Activated naive CD4-positive, alpha-beta T cell (primary cell): ENCODE measurements around the gene CRLF3.
"Not testable (repeated sequence)": the region's sequence is repeated elsewhere in the genome, so short reads cannot be mapped to it uniquely, and the experiment has no call there.

Experiments used
- DNase-seq, 4 experiments: peaks; one replicate each; lab custom pipeline; 2025; lab: John Stamatoyannopoulos, UW

CRLF3 gene, protein sequence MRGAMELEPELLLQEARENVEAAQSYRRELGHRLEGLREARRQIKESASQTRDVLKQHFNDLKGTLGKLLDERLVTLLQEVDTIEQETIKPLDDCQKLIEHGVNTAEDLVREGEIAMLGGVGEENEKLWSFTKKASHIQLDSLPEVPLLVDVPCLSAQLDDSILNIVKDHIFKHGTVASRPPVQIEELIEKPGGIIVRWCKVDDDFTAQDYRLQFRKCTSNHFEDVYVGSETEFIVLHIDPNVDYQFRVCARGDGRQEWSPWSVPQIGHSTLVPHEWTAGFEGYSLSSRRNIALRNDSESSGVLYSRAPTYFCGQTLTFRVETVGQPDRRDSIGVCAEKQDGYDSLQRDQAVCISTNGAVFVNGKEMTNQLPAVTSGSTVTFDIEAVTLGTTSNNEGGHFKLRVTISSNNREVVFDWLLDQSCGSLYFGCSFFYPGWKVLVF

DNA sequence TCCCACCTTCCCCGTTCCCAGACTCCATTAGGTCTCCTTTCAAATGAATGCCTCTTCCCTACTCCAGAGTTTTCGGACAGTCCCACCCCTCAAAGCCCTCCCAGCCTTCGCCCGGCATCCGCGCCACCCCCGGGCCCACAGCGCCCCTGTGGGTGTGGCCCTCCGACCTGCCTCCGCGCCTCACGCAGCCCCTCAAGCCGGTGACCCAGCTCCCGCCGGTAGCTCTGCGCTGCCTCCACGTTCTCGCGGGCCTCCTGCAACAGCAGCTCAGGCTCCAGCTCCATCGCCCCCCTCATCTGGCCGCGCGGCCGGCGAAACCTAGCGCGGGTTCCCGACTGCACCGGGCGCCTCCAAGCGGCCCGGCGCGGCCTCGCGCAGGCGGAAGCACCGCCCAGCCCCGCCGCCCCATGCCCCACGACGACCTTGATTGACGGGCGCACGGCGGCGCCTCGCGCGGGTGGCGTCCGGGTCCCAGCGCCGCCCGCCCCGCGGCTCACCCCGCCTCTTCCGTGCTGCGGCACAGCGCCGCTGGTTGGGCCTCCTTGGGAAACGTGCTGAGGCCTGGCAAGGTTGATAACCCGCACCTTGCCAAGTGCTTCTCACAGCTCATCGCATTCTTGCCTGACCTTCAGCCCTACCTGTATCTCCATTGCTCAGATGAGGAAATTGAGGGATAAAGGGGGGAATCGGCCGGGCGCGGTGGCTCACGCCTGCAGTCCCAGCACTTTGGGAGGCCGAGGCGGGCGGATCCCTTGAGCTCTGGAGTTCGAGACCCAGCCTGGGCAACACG is at the start of gene CRLF3:
TSS of gene CRLF3 (minus strand) at position 337 of the 790 bp plus-strand sequence. CDS start at position 296, 41 bp downstream.
- DNase-seq: peak; percentile 65 to 91 (median 76)

DNA sequence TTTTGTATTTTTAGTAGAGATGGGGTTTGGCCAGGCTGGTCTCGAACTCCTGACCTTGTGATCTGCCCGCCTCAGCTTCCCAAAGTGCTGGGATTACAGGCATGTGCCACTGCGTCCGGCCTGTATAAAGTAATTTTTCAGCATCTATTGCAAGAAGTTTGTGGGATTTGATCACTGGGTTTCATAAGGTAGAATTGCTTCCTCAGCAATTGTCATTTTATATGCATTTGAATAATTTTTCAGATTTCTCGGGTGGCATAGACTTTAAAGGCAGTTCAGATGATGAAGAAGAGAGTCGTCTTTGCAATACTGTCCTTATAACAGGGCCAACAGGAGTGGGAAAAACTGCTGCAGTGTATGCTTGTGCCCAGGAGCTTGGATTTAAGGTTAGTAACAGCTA is 44.5 kb upstream of the CRLF3 start:
- DNase-seq: no peak

DNA sequence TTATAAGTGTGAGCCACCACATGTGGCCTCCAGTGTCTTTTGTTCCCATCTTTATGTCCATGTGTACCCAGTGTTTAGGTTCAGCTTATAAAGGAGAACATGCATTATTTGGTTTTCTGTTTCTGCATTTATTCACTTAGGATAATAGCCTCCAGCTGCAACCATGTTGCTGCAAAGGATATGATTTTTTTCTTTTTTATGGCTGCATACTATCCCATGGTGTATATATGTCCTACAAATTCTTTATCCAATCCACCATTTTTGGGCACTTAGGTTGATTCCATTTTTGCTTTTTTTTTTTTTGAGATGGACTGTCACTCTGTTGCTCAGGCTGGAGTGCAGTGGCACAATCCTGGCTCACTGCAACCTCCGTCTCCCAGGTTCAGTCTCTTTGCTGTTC is 40.1 kb upstream of the CRLF3 start:
- DNase-seq: no peak

DNA sequence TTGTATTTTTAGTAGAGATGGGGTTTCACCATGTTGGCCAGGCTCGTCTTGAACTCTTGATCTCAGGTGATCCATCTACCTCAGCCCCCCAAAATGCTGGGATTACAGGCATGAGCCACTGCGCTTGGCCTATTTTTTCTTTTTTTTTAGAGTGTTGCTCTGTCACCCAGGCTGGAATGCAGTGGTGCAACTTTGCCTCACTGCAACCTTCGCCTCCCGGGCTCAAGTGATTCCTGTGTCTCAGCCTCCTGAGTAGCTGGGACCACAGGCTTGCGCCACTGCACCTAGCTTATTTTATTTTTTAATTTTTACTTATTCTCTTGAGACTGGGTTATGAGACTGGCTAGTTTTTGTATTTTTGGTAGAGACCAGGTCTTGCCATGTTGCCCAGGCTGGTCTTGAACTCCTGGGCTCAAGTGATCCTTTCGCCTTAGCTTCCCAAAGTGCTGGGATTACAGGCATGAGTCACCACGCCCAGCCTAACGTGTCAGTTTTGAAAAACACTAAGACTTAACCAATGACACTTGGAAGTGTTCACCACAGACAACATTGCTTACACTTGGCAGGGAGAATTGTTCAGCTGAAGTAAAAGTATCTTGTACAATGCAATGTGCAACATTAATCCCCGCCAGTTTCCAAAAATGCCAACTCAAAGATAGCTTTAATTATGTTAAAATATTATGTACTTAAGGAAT is 34.2 kb upstream of the CRLF3 start:
- DNase-seq: no peak

DNA sequence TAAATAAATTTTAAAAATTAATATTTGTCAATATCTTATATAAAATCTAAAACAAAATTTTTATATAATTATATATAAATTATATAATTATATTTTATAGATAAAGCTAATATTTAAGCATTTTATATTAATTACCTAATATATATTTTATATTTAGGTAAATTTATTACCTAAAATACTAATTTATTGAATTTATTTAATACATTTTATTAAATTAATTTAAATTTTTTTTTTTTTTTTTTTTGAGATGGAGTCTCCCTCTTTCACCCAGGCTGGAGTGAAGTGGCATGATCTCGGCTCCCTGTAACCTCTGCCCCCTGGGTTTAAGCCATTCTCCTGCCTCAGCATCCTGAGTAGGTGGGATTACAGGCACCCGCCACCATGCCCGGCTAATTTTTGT is 29.7 kb upstream of the CRLF3 start:
- no peak for DNase-seq

DNA sequence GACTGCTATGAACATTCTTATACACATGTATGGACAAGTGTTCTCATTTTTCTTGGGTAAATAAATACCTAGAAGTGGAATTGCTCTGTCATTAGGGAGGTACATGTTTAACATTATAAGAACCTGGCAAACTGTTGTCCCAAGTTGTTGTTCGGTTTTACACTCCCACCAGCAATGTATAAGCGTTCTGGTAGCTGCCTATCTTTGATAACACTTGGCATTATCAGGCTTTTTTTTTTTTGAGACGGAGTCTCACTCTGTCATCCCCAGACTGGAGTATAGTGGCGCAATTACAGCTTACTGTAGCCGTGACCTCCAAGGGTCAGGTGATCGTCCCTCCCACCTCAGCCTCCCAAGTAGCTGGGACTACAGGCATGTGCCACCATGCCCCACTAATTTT is 23.5 kb upstream of the CRLF3 start:
- no peak for DNase-seq

DNA sequence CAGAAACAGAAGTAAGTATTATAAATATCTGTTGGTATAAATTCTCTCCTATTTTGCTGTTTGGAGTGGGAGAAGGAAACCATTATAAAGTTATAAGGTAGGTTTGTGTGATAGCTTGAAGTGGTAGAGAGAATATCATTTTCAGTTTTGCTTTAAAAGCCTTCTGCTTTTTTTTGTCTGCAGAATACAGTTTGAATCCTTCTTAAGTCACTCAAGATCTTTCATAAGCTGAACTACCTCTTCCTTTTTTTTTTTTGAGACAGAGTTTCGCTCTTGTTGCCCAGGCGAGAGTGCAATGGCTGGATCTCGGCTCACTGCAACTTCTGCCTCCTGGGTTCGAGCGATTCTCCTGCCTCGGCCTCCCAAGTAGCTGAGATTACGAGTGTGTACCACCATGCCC is 16.3 kb upstream of the CRLF3 start:
- no peak for DNase-seq

DNA sequence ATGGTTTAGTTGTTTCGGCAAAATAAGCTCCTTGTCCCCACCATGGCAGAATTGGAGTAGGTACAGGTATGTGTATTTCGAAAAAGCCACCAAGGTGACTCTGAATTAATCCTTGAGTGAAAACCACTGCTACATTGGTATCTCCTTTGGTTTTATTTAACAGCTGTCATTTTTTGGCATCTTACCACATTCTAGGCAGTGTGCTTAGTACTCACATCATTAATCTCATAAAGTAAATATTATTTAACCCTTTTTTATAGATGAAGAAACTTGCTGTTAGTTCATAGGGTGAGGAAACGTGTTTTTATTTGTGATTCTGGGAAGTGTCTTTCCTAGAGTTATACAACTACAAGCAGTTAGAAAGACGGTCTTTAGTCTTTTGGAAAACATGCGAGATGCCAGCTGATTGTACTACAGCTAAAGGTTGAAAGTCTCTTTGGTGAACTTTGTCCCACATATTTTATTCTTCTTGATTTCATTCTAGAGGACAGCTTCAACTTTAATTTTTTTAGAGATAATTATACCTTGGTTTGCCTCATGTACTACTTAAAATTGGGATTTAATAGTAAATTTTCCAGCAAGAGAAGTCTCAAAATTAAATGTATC is 13.8 kb upstream of the CRLF3 start:
- no peak for DNase-seq

DNA sequence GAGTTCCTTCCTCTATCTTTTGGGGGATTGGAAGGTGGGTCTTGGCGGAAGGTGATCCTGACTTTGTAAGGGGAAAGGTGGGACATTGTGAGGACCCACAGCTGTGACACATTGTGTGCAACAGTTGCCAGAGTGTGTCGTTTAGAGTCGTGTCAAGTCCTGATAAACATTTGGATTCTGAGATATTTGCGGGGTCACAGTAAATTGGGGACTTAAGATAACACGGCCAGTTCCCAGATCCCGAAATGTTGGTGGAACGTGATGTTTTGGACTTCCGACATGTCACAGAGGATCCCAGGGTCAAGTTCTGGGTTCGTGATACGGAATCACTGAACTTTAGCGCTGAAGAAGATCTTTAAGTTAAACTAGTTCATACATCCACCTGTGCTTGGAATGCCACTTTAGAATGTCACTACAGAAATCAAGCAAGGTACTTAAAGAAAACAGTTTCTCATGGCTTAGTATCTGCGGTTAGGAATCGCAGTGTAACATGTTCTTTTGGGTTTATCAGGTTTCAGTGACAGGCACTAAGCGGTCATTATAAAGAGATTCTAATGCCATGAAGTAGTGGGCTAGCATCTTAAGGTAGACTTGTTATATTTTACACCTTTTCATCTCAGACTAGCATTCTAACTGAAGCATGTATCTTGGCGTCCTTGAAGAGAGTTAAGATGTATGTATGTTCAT is 8.1 kb upstream of the CRLF3 start:
- DNase-seq: no peak

DNA sequence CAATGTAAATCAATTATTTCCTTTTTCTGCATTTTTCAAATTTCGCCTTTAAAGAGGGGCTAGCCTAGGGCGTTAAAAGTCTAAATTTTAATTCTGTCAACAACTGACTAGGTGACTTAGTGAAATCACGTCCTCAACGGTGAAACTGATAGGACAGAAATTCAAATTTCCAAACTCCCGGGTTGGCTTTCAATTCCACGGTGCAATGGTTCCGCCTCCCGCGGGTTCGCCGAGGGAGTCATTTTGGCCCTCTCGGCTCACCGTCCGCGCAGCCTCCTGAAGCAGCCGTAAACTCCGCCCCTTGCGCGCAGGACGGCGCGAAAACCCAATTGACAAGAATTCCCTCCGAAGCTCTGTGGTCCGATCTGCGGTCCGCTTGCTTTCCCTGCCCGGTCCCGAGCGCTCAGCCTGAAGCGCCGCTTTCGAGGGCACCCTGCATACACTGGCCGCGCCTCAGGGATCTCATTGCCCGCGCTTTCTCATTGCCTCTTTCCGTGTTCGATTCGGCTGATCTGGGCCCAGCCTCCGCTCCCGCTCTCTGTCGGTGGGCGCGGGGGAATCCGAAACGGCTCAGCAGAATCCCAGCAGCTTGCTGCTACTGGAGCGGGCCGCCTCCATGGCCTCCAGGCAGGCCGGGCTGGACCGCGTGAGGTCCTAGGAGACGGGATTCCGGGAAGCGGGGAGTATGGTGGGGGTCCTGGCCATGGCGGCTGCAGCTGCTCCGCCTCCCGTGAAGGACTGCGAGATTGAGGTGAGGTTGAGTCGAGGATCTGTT is 7.4 kb upstream of the CRLF3 start, which contains the start of gene ATAD5:
TSS of gene ATAD5 (plus strand) at position 304 of the 775 bp plus-strand sequence. CDS start at position 686, 382 bp downstream.
- DNase-seq: peak; percentile 61 to 83 (median 73)

DNA sequence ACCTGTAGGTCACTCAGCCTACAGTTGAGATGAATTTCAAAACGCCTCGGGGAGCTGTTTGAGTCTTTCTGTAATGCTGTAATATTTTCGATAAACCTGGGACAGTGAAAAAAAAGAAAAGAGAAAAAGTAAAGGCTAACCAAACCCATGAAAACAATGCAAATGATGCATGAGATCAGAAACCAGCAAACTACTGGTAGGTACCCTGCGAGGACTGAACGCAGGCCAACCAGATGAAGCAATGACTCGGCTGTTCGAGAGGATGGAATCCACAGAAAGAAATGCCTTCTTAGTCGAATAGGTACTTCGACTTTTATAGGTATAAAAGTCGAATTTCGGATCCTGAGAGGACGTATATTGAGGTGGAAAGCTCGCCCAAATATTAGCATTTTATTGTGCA is 6.8 kb upstream of the CRLF3 start:
- no peak for DNase-seq

DNA sequence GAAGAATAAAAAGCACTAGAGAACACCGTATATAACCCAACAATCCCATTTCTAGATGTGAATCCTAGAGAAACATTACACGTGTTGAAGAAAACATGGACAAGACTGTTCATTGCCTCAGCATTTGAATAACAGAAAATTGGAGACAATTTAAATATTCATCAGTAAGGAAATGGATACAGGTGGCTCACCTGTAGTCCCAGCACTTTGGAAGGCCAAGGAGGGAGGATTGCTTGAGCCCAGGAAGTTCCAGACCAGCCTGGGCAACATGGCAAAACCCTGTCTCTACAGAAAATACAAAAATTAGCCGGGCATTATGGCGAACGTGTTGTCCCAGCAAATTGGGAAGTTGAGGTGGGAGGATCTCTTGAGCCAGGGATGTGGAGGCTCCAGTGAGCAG is 4.5 kb upstream of the CRLF3 start:
- no peak for DNase-seq

DNA sequence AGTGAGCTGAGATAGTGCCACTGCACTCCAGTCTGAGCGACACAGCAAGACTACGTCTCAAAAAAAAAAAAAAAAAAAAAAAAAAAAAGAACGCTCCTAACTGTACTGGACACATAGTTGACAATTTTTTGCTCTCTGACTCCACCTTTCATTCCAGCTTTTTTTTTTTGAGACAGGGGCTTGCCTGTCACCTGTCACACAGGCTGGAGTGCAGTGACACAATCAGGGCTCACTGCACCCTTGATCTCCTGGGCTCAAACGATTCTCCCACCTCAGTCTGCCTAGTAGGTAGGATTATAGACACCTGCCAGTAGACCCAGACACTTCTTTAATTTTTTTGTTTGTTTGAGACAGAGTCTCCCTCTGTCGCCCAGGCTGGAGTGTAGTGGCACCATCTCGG is 2.6 kb upstream of the CRLF3 start:
- no peak for DNase-seq

DNA sequence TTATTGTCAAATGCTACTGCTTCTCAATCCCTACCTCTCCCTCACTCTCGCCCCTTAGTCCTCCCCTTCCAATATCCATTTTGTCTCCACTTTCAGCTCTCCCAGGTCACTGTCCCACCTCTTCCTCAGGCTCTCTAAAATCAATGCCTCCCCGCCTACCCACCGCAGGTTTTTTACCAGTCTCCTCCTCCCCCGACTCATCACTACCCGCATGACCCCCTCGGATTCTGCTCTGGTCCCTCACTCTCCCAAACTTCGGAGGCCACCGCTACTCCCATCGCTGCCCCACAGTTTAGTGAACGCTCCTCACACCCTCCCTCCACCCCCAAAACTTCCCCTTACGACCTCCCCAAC is 513 bp downstream of the CRLF3 start:
- no peak for DNase-seq

DNA sequence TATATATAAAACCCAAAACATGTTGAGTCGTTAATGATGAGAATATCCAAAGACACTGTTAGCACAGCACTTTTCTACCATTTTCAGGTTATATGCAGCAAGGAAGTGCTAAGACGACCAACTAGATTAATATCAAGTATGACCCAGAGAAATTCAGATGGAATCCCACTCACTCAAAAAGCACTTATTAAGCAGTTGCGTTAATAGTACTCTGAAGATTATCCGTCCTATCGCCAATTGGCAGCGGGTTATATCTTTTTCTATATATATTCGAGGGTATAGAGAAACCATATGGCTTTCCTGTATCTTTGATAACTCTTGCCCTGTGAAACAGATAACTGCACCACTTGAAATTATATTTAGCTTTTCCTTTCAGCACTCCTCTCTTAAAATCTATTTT is 1.1 kb downstream of the CRLF3 start:
- no peak for DNase-seq

DNA sequence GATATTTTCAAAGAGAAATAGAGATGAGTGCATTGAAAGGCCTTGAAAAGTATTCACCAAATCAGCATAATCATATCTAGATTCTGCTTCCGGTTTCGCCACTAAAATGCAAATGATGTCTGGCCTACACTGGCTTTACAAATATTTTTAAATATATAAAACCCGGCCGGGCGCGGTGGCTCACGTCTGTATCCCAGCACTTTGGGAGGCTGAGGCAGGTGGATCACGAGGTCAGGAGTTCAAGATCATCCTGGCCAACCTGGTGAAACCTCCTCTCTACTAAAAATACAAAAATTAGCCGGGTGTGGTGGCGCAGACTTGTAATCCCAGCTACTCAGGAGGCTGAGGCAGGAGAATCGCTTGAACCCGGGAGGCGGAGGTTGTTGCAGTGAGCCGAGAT is 1.6 kb downstream of the CRLF3 start:
- not testable (repeated sequence) for DNase-seq

DNA sequence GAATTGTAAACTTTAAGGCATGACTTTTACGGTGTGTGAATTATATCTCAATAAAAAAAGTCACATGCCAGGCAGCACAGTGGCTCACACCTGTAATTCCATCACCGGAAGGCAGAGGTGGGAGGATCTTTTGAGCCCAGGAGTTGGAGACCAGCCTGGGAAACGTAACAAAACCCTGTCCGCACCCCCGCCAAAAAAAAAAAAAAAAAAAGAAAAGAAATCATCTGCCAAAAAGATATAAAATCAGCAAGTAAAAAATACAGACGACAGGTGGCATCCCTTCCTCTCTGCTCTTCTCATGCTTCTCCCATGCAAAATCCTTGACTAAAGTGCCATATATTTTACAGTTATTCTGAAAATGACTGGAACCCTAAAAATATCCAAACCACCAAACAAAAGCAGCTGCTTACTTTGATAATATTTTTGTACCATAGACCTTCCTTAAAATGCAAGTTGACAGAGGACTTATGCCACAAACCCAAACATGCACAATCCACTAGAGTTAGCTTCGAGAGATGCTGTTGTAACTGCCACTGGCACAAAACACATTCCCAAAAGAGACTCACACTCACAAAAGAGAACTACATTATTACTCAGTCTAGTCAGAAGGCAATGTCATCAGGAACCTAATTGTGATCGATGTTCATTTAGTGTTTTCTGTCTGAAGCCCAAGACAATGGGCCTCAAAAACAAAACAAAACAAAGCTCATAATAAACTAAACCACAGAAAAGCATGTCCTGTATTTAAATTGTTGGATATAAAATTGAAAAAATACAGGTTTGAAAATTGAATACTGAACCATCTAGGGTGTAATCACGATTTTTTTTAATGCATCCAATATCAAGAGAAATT is 2.4 kb downstream of the CRLF3 start:
- DNase-seq: no peak

DNA sequence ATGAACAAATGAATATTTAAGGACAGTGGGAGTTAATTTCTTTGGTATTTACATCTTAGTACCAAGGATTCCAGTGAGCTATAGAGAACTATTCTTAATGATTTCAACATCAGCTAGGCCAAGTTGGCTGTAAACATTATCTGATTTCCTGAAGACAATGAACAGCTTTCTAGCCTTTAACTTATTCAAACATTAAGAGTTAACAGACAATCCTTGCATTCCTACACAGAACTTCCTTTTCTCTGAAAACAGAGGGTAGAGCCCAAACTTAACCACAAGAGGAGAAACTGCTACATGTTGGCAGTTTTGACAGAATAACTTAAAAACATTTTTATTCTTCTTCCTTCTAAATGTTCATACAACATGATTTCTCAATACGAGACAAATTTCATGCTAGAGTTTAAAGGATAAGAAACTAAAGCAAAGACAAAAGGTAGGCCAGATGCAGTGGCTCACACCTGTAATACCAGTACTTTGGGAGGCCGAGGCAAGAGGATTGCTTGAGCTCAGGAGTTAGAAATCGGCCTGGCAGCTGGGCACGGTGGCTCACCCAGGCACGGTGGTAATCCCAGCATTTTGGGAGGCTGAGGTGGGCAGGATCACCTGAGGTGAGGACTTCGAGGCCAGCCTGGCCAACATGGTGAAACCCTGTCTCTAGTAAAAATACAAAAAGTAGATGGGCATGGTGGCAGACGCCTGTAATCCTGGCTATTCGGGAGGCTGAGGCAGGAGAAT is 4.4 kb downstream of the CRLF3 start:
- no peak for DNase-seq

DNA sequence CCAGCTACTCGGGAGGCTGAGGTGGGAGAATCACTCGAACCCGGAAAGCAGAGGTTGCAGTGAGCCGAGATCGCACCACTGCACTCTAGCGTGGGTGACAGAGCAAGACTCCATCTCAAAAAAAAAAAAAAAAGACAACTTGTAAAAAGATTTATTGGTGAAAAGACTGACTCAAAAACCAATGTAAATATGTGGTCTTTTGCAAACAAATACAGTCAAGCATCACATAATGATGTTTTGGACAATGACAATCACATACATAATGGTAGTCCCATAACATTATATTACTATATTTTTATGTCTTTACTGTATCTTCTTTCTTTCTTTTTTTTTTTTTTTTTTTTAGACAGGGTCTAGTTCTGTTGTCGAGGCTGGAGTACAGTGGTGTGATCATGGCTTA is 8.3 kb downstream of the CRLF3 start:
- no peak for DNase-seq
